H9 (cell line): Measurements from ENCODE around the gene FBXL2. TPM values are rescaled to one million over a fixed set of nuclear protein-coding genes. Genes with fewer than 3 reads are reported as not detected.

ENCODE experiments used
- DNase-seq: peaks from one replicate; pipeline ENCODE4 v3.0.0-alpha.2; 2017
- H2AFZ ChIP-seq: one replicate; pipeline ENCODE4 v1.6.1; 2013; ENCODE audit warnings: mild to moderate bottlenecking, low read length, control low read depth, moderate library complexity
- H2AK5ac ChIP-seq: 2 replicates; pipeline ENCODE4 v1.6.1; 2013; ENCODE audit warnings: low read length, control low read depth, mixed read lengths; ENCODE audit not compliant: insufficient read length
- H2BK120ac ChIP-seq: one replicate; pipeline ENCODE4 v1.6.1; 2013; ENCODE audit warnings: low read depth, mild to moderate bottlenecking, low read length, control low read depth, inconsistent platforms; ENCODE audit not compliant: poor library complexity, severe bottlenecking
- H2BK12ac ChIP-seq: 2 replicates; pipeline ENCODE4 v1.6.1; 2013; ENCODE audit warnings: low read length, control low read depth, mixed read lengths, low read depth; ENCODE audit not compliant: insufficient read length
- H2BK15ac ChIP-seq: 2 replicates; pipeline ENCODE4 v1.6.1; 2013; ENCODE audit warnings: low read depth, low read length, control low read depth
- H2BK20ac ChIP-seq: one replicate; pipeline ENCODE4 v1.6.1; 2013; ENCODE audit warnings: low read depth, mild to moderate bottlenecking, low read length, control low read depth, inconsistent platforms; ENCODE audit not compliant: poor library complexity, severe bottlenecking
- H2BK5ac ChIP-seq: 2 replicates; pipeline ENCODE4 v1.6.1; 2013; ENCODE audit warnings: low read length, control low read depth, mixed read lengths; ENCODE audit not compliant: insufficient read length
- H3K14ac ChIP-seq: 2 replicates; pipeline ENCODE4 v1.6.1; 2013; ENCODE audit warnings: low read length, control low read depth; ENCODE audit not compliant: insufficient read depth
- H3K18ac ChIP-seq: 2 replicates; pipeline ENCODE4 v1.6.1; 2013; ENCODE audit warnings: low read depth, mild to moderate bottlenecking, mixed read lengths, low read length, control low read depth; ENCODE audit not compliant: insufficient read length
- H3K23ac ChIP-seq: 2 replicates; pipeline ENCODE4 v1.6.1; 2013; ENCODE audit warnings: low read length, control low read depth, mixed read lengths, low read depth; ENCODE audit not compliant: insufficient read length
- H3K23me2 ChIP-seq: 2 replicates; pipeline ENCODE4 v1.6.1; 2013; ENCODE audit warnings: low read depth, mild to moderate bottlenecking, mixed read lengths, low read length, control low read depth; ENCODE audit not compliant: insufficient read length, poor library complexity, severe bottlenecking
- H3K27ac ChIP-seq: 2 replicates; pipeline ENCODE4 v1.5.1; 2013; ENCODE audit warnings: low read length, control low read depth, mixed read lengths, low read depth; ENCODE audit not compliant: insufficient read length
- H3K27me3 ChIP-seq: 2 replicates; pipeline ENCODE4 v1.6.1; 2013; ENCODE audit warnings: low read length, control low read depth, inconsistent platforms; ENCODE audit not compliant: insufficient read depth
- H3K4ac ChIP-seq: 2 replicates; pipeline ENCODE4 v1.6.1; 2013; ENCODE audit warnings: low read depth, mild to moderate bottlenecking, control low read depth, inconsistent platforms, low read length, moderate library complexity
- H3K4me1 ChIP-seq: 2 replicates; pipeline ENCODE4 v1.6.1; 2013; ENCODE audit warnings: low read length, control low read depth, inconsistent platforms; ENCODE audit not compliant: insufficient read depth
- H3K4me2 ChIP-seq: 2 replicates; pipeline ENCODE4 v1.6.1; 2013; ENCODE audit warnings: low read length, control low read depth, mixed read lengths; ENCODE audit not compliant: insufficient read length, insufficient read depth
- H3K56ac ChIP-seq: 2 replicates; pipeline ENCODE4 v1.6.1; 2013; ENCODE audit warnings: low read depth, mild to moderate bottlenecking, mixed read lengths, low read length, control low read depth; ENCODE audit not compliant: insufficient read length
- H3K79me1 ChIP-seq: 2 replicates; pipeline ENCODE4 v1.6.1; 2013; ENCODE audit warnings: low read depth, mild to moderate bottlenecking, moderate library complexity, low read length, control low read depth, inconsistent platforms; ENCODE audit not compliant: insufficient read depth, poor library complexity, severe bottlenecking
- H3K79me2 ChIP-seq: 2 replicates; pipeline ENCODE4 v1.6.1; 2013; ENCODE audit warnings: low read length, control low read depth, inconsistent platforms; ENCODE audit not compliant: insufficient read depth
- H3K9ac ChIP-seq: 2 replicates; pipeline ENCODE4 v1.6.1; 2013; ENCODE audit warnings: low read length, control low read depth, mixed read lengths; ENCODE audit not compliant: insufficient read length; ENCODE audit errors: extremely low read depth
- H3K9me3 ChIP-seq: one replicate; pipeline ENCODE4 v1.6.1; 2013; ENCODE audit warnings: low read depth, low read length, inconsistent platforms; ENCODE audit not compliant: control insufficient read depth
- H3T11ph ChIP-seq: one replicate; pipeline ENCODE4 v1.6.1; 2013; ENCODE audit warnings: mild to moderate bottlenecking, low read length, control low read depth, inconsistent platforms
- H4K20me1 ChIP-seq: one replicate; pipeline ENCODE4 v1.6.1; 2013; ENCODE audit not compliant: control insufficient read depth, insufficient read length, insufficient read depth
- H4K5ac ChIP-seq: 2 replicates; pipeline ENCODE4 v1.6.1; 2013; ENCODE audit warnings: low read depth, mild to moderate bottlenecking, mixed read lengths, low read length, control low read depth; ENCODE audit not compliant: insufficient read length
- H4K8ac ChIP-seq: replicated peaks from 2 replicates; pipeline ENCODE4 v1.6.1; 2013; ENCODE audit warnings: low read length, control low read depth, mixed read lengths, low read depth; ENCODE audit not compliant: insufficient read length
- H4K91ac ChIP-seq: 2 replicates; pipeline ENCODE4 v1.6.1; 2013; ENCODE audit warnings: low read depth, mild to moderate bottlenecking, moderate library complexity, mixed read lengths, low read length, control low read depth; ENCODE audit not compliant: insufficient read length
- H3K27ac Mint-ChIP-seq, 3 experiments: 2 replicates in 2 of 3; 3 replicates in 1 of 3; pipeline ENCODE4 v1.8.0; 2020 to 2021; ENCODE audit warnings: mixed read lengths in 3 of 3, mild to moderate bottlenecking in 1 of 3, moderate library complexity in 1 of 3
- H3K27me3 Mint-ChIP-seq: 2 replicates; pipeline ENCODE4 v1.8.0; 2021; ENCODE audit warnings: low read depth, mild to moderate bottlenecking, moderate library complexity, mixed read lengths
- H3K36me3 Mint-ChIP-seq, 3 experiments: 2 replicates in 2 of 3; 3 replicates in 1 of 3; pipeline ENCODE4 v1.8.0; 2020 to 2021; ENCODE audit warnings: low read depth in 3 of 3, mixed read lengths in 3 of 3; ENCODE audit not compliant: insufficient read depth in 1 of 3
- H3K4me1 Mint-ChIP-seq, 2 experiments: 2 replicates each; pipeline ENCODE4 v1.8.0; 2020; ENCODE audit warnings: mixed read lengths in 2 of 2
- H3K4me3 Mint-ChIP-seq, 2 experiments: 2 replicates in 1 of 2; 3 replicates in 1 of 2; pipeline ENCODE4 v1.8.0; 2020 to 2021; ENCODE audit warnings: mild to moderate bottlenecking in 2 of 2, mixed read lengths in 2 of 2, moderate library complexity in 1 of 2
- H3K9me3 Mint-ChIP-seq, 2 experiments: 2 replicates in 1 of 2; 3 replicates in 1 of 2; pipeline ENCODE4 v1.8.0; 2020; ENCODE audit warnings: mild to moderate bottlenecking in 2 of 2, mixed read lengths in 2 of 2, moderate library complexity in 1 of 2
- CTCF ChIP-seq: fragments of 200-600 bp; sonication (generic); conservative IDR thresholded peaks from 3 replicates; pipeline ENCODE4 v1.8.0; 2021; ENCODE audit warnings: antibody characterized with exemption, mild to moderate bottlenecking
- WGBS: extraction: QIAGEN DNeasy Blood & Tissue Kit; methylation state at CpG from one replicate; pipeline ENCODE4 v1.1.7; 2013; ENCODE audit warnings: missing lambda C conversion rate, low lambda C conversion rate, mixed read lengths; ENCODE audit not compliant: insufficient read length; ENCODE audit errors: extremely low coverage; 5-methylcytosine and 5-hydroxymethylcytosine counted together
- total RNA-seq: library from RNA; stranded (reverse); gene quantifications from 2 replicates; pipeline ENCODE4 v1.2.1, GENCODE V29; 2021

FBXL2 gene
- total RNA-seq, 1 experiment from 2014 or later: 2.7 TPM

GRCh38 chr3:33392703-33393125 lies 115.5 kb downstream of the FBXL2 start:
- DNase-seq: no peak
- Mint-ChIP-seq H3K9me3 (no peaks in the 10 kb centered on the region), H3K27ac (no peak overlapping the region), H3K4me1 (peaks cover 10 to 11% of the 10 kb centered on the region in 2 experiments), H3K4me3 (no peak overlapping the region), H3K27me3 (no peaks in the 10 kb centered on the region), H3K36me3 (peaks cover 36 to 90% (median 87%) of the 10 kb centered on the region in 3 experiments; a peak in 6 of 7 replicates)
- Histone ChIP-seq H3K56ac (no peak overlapping the region), H2AK5ac (no peak overlapping the region), H4K20me1 (no peaks in the 10 kb centered on the region), H2BK5ac (no peak overlapping the region), H3T11ph (no peak overlapping the region), H4K91ac (no peak overlapping the region), H3K9ac (no peak overlapping the region), H4K5ac (no peak overlapping the region), H3K9me3 (no peaks in the 10 kb centered on the region), H3K23ac (no peak overlapping the region), H3K27me3 (no peaks in the 10 kb centered on the region), H2BK15ac (no peak overlapping the region), H3K4me2 (no peak overlapping the region), H2BK12ac (no peak overlapping the region), H3K27ac (no peak overlapping the region), H2BK20ac (no peak overlapping the region), H2AFZ (no peak overlapping the region), H2BK120ac (no peak overlapping the region), H4K8ac (no peak overlapping the region), H3K79me2 (no peaks in the 10 kb centered on the region), H3K14ac (no peak overlapping the region), H3K4ac (no peak overlapping the region), H3K4me1 (peaks cover 2% of the 10 kb centered on the region; the same call in 1 of the 2 replicates), H3K79me1 (no peaks in the 10 kb centered on the region), H3K18ac (no peak overlapping the region), H3K23me2 (no peaks in the 10 kb centered on the region)
- no peak for TF ChIP-seq CTCF
- no CpG with 5 or more reads among the region's 4 CpGs for WGBS
